ENCODE results near the gene SLC6A13.
"Not testable (repeated sequence)": the region's sequence is repeated elsewhere in the genome, so short reads cannot be mapped to it uniquely, and the experiment has no call there.

The SLC6A13 gene

GRCh38 chr12:197911-198695 lies 64.5 kb downstream of the SLC6A13 start:
- Histone ChIP-seq H3K9me3 (ENCODE audit: control insufficient read depth, insufficient read depth, low read length) (no peaks in the 10 kb centered on the region), H3K9ac (ENCODE audit: low read depth, low read length) (no peak overlapping the region), H3K4me1 (ENCODE audit: insufficient read depth, low read length) (peaks cover 5% of the 10 kb centered on the region; the same call in 1 of the 2 replicates), H3K36me3 (ENCODE audit: insufficient read depth, low read length) (no peaks in the 10 kb centered on the region)

GRCh38 chr12:197347-197746 lies 65.3 kb downstream of the SLC6A13 start:
- Histone ChIP-seq H3K4me1 (ENCODE audit: insufficient read depth, low read length) (peaks cover 5% of the 10 kb centered on the region; the same call in 1 of the 2 replicates), H3K9ac (ENCODE audit: low read depth, low read length) (no peak overlapping the region)

GRCh38 chr12:196436-196835 lies 66.2 kb downstream of the SLC6A13 start:
- peaks cover 5% of the 10 kb centered on the region; the same call in 1 of the 2 replicates for H3K4me1 ChIP-seq (ENCODE audit: insufficient read depth, low read length)
- no peak overlapping the region for H3K9ac ChIP-seq (ENCODE audit: low read depth, low read length)
- H3K9me3 ChIP-seq (ENCODE audit: control insufficient read depth, insufficient read depth, low read length), result no peaks in the 10 kb centered on the region
- H3K36me3 ChIP-seq (ENCODE audit: insufficient read depth, low read length), result no peaks in the 10 kb centered on the region

More at GRCh38 chr12:197347-197746, 65.3 kb downstream of the SLC6A13 start:
- no peaks in the 10 kb centered on the region for H3K36me3 ChIP-seq (ENCODE audit: insufficient read depth, low read length)
- no peaks in the 10 kb centered on the region for H3K9me3 ChIP-seq (ENCODE audit: control insufficient read depth, insufficient read depth, low read length)

GRCh38 chr12:195951-196350 lies 66.7 kb downstream of the SLC6A13 start:
- Histone ChIP-seq H3K9ac (ENCODE audit: low read depth, low read length) (no peak overlapping the region), H3K4me1 (ENCODE audit: insufficient read depth, low read length) (peaks cover 5% of the 10 kb centered on the region; the same call in 1 of the 2 replicates), H3K36me3 (ENCODE audit: insufficient read depth, low read length) (no peaks in the 10 kb centered on the region), H3K9me3 (ENCODE audit: control insufficient read depth, insufficient read depth, low read length) (no peaks in the 10 kb centered on the region)

- no peaks in the 10 kb centered on the region for H3K36me3 ChIP-seq (ENCODE audit: insufficient read depth, low read length)
- peaks cover 5% of the 10 kb centered on the region; the same call in 1 of the 2 replicates for H3K4me1 ChIP-seq (ENCODE audit: insufficient read depth, low read length)
- no peaks in the 10 kb centered on the region for H3K9me3 ChIP-seq (ENCODE audit: control insufficient read depth, insufficient read depth, low read length)
- H3K9ac ChIP-seq (ENCODE audit: low read depth, low read length), result no peak overlapping the region
Measured at GRCh38 chr12:195156-195555, 67.5 kb downstream of the SLC6A13 start.

GRCh38 chr12:194276-194675 lies 68.4 kb downstream of the SLC6A13 start:
- Histone ChIP-seq H3K9me3 (ENCODE audit: control insufficient read depth, insufficient read depth, low read length) (no peaks in the 10 kb centered on the region), H3K36me3 (ENCODE audit: insufficient read depth, low read length) (no peaks in the 10 kb centered on the region), H3K4me1 (ENCODE audit: insufficient read depth, low read length) (no peaks in the 10 kb centered on the region; the same call in 1 of the 2 replicates), H3K9ac (ENCODE audit: low read depth, low read length) (no peak overlapping the region)

- Histone ChIP-seq H3K9me3 (ENCODE audit: control insufficient read depth, insufficient read depth, low read length) (no peaks in the 10 kb centered on the region), H3K36me3 (ENCODE audit: insufficient read depth, low read length) (no peaks in the 10 kb centered on the region), H3K9ac (ENCODE audit: low read depth, low read length) (no peak overlapping the region), H3K4me1 (ENCODE audit: insufficient read depth, low read length) (no peaks in the 10 kb centered on the region; the same call in 1 of the 2 replicates)
Measured at GRCh38 chr12:193261-193660, 69.4 kb downstream of the SLC6A13 start.

- Histone ChIP-seq H3K4me1 (ENCODE audit: insufficient read depth, low read length) (no peaks in the 10 kb centered on the region; the same call in 1 of the 2 replicates), H3K9me3 (ENCODE audit: control insufficient read depth, insufficient read depth, low read length) (no peaks in the 10 kb centered on the region), H3K36me3 (ENCODE audit: insufficient read depth, low read length) (no peaks in the 10 kb centered on the region), H3K9ac (ENCODE audit: low read depth, low read length) (no peak overlapping the region)
Measured at GRCh38 chr12:191541-191940, 71.1 kb downstream of the SLC6A13 start.

- no peaks in the 10 kb centered on the region; the same call in 1 of the 2 replicates for H3K4me1 ChIP-seq (ENCODE audit: insufficient read depth, low read length)
- H3K9ac ChIP-seq (ENCODE audit: low read depth, low read length), result no peak overlapping the region
- no peaks in the 10 kb centered on the region for H3K36me3 ChIP-seq (ENCODE audit: insufficient read depth, low read length)
- H3K9me3 ChIP-seq (ENCODE audit: control insufficient read depth, insufficient read depth, low read length), result no peaks in the 10 kb centered on the region
Measured at GRCh38 chr12:190881-191280, 71.8 kb downstream of the SLC6A13 start.

GRCh38 chr12:189622-189962 lies 73.0 kb downstream of the SLC6A13 start:
- Histone ChIP-seq H3K4me1 (ENCODE audit: insufficient read depth, low read length) (no peaks in the 10 kb centered on the region; the same call in 1 of the 2 replicates), H3K9ac (ENCODE audit: low read depth, low read length) (no peak overlapping the region), H3K36me3 (ENCODE audit: insufficient read depth, low read length) (no peaks in the 10 kb centered on the region), H3K9me3 (ENCODE audit: control insufficient read depth, insufficient read depth, low read length) (no peaks in the 10 kb centered on the region)

GRCh38 chr12:188910-189621 lies 73.6 kb downstream of the SLC6A13 start:
- no peaks in the 10 kb centered on the region; the same call in 1 of the 2 replicates for H3K4me1 ChIP-seq (ENCODE audit: insufficient read depth, low read length)
- H3K9ac ChIP-seq (ENCODE audit: low read depth, low read length), result peak overlapping the region; percentile 54
- H3K36me3 ChIP-seq (ENCODE audit: insufficient read depth, low read length), result no peaks in the 10 kb centered on the region
- no peaks in the 10 kb centered on the region for H3K9me3 ChIP-seq (ENCODE audit: control insufficient read depth, insufficient read depth, low read length)

- H3K36me3 ChIP-seq (ENCODE audit: insufficient read depth, low read length); H3K9me3 ChIP-seq (ENCODE audit: control insufficient read depth, insufficient read depth, low read length); H3K4me1 ChIP-seq (ENCODE audit: insufficient read depth, low read length): not testable (repeated sequence)
- peak overlapping the region; percentile 54; the same call in 1 of the 2 replicates for H3K9ac ChIP-seq (ENCODE audit: low read depth, low read length)
Measured at GRCh38 chr12:187986-188909, 74.4 kb downstream of the SLC6A13 start.

GRCh38 chr12:186006-186625 lies 76.5 kb downstream of the SLC6A13 start:
- H3K4me1 ChIP-seq (ENCODE audit: insufficient read depth, low read length), result peaks cover 9% of the 10 kb centered on the region; the same call in 1 of the 2 replicates
- no peak overlapping the region for H3K9ac ChIP-seq (ENCODE audit: low read depth, low read length)
- H3K9me3 ChIP-seq (ENCODE audit: control insufficient read depth, insufficient read depth, low read length), result no peaks in the 10 kb centered on the region
- H3K36me3 ChIP-seq (ENCODE audit: insufficient read depth, low read length), result no peaks in the 10 kb centered on the region

- Histone ChIP-seq H3K36me3 (ENCODE audit: insufficient read depth, low read length) (no peaks in the 10 kb centered on the region), H3K9ac (ENCODE audit: low read depth, low read length) (no peak overlapping the region), H3K4me1 (ENCODE audit: insufficient read depth, low read length) (peaks cover 9% of the 10 kb centered on the region; the same call in 1 of the 2 replicates), H3K9me3 (ENCODE audit: control insufficient read depth, insufficient read depth, low read length) (no peaks in the 10 kb centered on the region)
Measured at GRCh38 chr12:185576-185955, 77.1 kb downstream of the SLC6A13 start.

All from ES-I3 (cell line).